Ishikawa (cell line): ENCODE results near the gene WDR88.

Source experiments
- CEBPB ChIP-seq: IDR thresholded peaks from 2 replicates; pipeline ENCODE4 v1.6.1; 2012
- CREB1 ChIP-seq: IDR thresholded peaks from 2 replicates; pipeline ENCODE4 v1.6.1; 2012; ENCODE audit warnings: low read depth
- EP300 ChIP-seq: IDR thresholded peaks from 2 replicates; pipeline ENCODE4 v1.6.1; 2012; ENCODE audit warnings: borderline replicate concordance
- FOXM1 ChIP-seq: IDR thresholded peaks from 2 replicates; pipeline ENCODE4 v1.6.1; 2012; ENCODE audit warnings: low read depth, borderline replicate concordance
- NFIC ChIP-seq: IDR thresholded peaks from 2 replicates; pipeline ENCODE4 v1.6.1; 2012
- RAD21 ChIP-seq: IDR thresholded peaks from 2 replicates; pipeline ENCODE4 v1.6.1; 2012; ENCODE audit warnings: low read depth
- REST ChIP-seq: IDR thresholded peaks from 2 replicates; pipeline ENCODE4 v1.6.1; 2012; ENCODE audit warnings: low read depth, mild to moderate bottlenecking
- TAF1 ChIP-seq: IDR thresholded peaks from 2 replicates; pipeline ENCODE4 v1.6.1; 2012; ENCODE audit warnings: low read depth, mild to moderate bottlenecking
- TEAD4 ChIP-seq: IDR thresholded peaks from 2 replicates; pipeline ENCODE4 v1.6.1; 2012
- USF1 ChIP-seq: IDR thresholded peaks from 2 replicates; pipeline ENCODE4 v1.6.1; 2012
- ZBTB7A ChIP-seq: IDR thresholded peaks from 2 replicates; pipeline ENCODE4 v1.6.1; 2012; ENCODE audit warnings: low read depth
- TF ChIP-seq, protein P1 (sequence below): IDR thresholded peaks from 2 replicates; pipeline ENCODE4 v1.6.1; 2012

DNA sequence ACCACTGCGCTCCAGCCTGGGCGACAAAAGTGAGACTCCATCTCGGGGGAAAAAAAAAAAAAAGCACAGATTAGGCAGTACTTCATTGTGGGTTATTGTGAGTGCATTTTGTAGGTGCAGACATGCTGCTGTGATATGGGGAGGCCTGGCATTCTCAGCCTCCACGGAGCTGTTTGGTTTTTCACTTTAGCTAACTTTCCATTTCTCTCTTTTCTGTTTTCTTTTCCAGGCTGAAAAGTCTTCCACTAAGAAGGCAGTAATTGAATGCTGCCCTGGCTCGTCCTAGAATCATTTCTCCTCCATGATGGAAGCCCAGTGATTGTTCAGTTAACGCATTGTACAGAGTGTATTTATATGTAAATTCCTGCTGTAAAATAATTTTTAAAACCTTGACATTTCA is 2.0 kb upstream of the WDR88 start:
- no peak for TF ChIP-seq CEBPB
- TF ChIP-seq RAD21 = no peak
- TF ChIP-seq, protein P1, sequence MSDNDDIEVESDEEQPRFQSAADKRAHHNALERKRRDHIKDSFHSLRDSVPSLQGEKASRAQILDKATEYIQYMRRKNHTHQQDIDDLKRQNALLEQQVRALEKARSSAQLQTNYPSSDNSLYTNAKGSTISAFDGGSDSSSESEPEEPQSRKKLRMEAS = no peak
- TF ChIP-seq TEAD4 = no peak
- TF ChIP-seq CREB1 = no peak
- no peak for TF ChIP-seq TAF1
- no peak for TF ChIP-seq EP300
- no peak for TF ChIP-seq FOXM1
- TF ChIP-seq ZBTB7A = no peak
- TF ChIP-seq NFIC = no peak
- no peak for TF ChIP-seq REST
- TF ChIP-seq USF1 = no peak
